HUES6 (cell line): ENCODE measurements around the gene RPL13.
"Not testable (repeated sequence)": the region's sequence is repeated elsewhere in the genome, so short reads cannot be mapped to it uniquely, and the experiment has no call there.

Source experiments
- H3K27ac ChIP-seq: 2 replicates; pipeline ENCODE4 v1.7.0; 2013; ENCODE audit warnings: low read depth, mild to moderate bottlenecking, low read length, inconsistent platforms
- H3K27me3 ChIP-seq: 2 replicates; pipeline ENCODE4 v1.6.1; 2013; ENCODE audit warnings: low read length; ENCODE audit not compliant: control insufficient read depth, insufficient read depth
- H3K36me3 ChIP-seq: 2 replicates; pipeline ENCODE4 v1.6.1; 2013; ENCODE audit warnings: low read length; ENCODE audit not compliant: control insufficient read depth, insufficient read depth
- H3K4me1 ChIP-seq: 2 replicates; pipeline ENCODE4 v1.6.1; 2013; ENCODE audit warnings: low read length; ENCODE audit not compliant: control insufficient read depth, insufficient read depth
- H3K4me3 ChIP-seq: 2 replicates; pipeline ENCODE4 v1.5.1; 2013; ENCODE audit warnings: low read depth, low read length
- H3K9ac ChIP-seq: one replicate; pipeline ENCODE4 v1.6.1; 2013; ENCODE audit warnings: mild to moderate bottlenecking, low read length
- H3K9me3 ChIP-seq: 2 replicates; pipeline ENCODE4 v1.6.1; 2013; ENCODE audit warnings: low read depth, low read length; ENCODE audit not compliant: control insufficient read depth, insufficient read depth

The RPL13 gene

GRCh38 chr16:89583197-89583894 lies 22.9 kb downstream of the RPL13 start:
- no peak overlapping the region for H3K4me3 ChIP-seq
- no peak overlapping the region for H3K27ac ChIP-seq
- H3K9ac ChIP-seq, result no peak overlapping the region

DNA sequence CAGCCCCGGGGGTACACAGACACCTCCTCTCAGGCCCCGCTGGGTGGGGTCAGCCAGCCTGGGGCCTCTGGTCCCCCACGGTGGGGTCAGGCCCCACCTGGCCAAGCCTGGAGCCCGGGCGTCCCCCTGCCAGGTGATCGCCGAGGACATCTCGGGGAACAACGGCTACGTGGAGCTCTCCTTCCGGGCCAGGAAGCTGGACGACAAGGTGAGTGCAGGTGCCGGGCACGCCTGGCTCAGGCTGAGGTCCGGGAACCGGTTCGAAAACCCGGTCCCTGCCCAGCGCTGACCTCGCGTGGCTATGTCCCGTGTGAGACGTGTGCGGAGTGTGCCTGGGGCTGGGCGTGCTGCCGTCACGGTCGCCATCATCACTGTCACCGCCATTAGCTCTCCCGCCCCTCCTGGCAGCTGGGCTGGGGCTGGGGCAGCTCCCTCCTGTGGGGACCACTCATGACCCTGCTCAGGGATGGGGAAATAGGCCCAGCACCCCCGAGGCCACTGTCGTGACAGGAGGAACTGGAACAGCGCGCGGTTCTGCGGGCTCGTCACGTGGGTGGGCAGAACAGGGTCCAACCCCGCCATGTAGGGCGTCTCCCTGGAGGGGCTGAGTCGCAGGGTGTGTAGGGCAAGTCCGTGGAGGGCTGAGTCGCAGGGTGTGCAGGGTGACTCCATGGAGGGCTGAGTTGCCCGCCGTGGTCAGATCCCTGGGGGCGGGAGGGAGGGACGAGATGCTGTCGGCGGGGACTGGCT lies 23.6 kb downstream of the RPL13 start:
- Histone ChIP-seq H3K4me3 (no peak overlapping the region), H3K36me3 (peaks cover 5% of the 10 kb centered on the region), H3K9me3 (no peaks in the 10 kb centered on the region), H3K27ac (no peak overlapping the region), H3K4me1 (no peaks in the 10 kb centered on the region), H3K9ac (no peak overlapping the region), H3K27me3 (no peaks in the 10 kb centered on the region; the same call in 1 of the 2 replicates)

More at GRCh38 chr16:89583197-89583894, 22.9 kb downstream of the RPL13 start:
- Histone ChIP-seq H3K4me1 (no peaks in the 10 kb centered on the region), H3K36me3 (peaks cover 5% of the 10 kb centered on the region), H3K9me3 (no peaks in the 10 kb centered on the region), H3K27me3 (no peaks in the 10 kb centered on the region; the same call in 1 of the 2 replicates)

DNA sequence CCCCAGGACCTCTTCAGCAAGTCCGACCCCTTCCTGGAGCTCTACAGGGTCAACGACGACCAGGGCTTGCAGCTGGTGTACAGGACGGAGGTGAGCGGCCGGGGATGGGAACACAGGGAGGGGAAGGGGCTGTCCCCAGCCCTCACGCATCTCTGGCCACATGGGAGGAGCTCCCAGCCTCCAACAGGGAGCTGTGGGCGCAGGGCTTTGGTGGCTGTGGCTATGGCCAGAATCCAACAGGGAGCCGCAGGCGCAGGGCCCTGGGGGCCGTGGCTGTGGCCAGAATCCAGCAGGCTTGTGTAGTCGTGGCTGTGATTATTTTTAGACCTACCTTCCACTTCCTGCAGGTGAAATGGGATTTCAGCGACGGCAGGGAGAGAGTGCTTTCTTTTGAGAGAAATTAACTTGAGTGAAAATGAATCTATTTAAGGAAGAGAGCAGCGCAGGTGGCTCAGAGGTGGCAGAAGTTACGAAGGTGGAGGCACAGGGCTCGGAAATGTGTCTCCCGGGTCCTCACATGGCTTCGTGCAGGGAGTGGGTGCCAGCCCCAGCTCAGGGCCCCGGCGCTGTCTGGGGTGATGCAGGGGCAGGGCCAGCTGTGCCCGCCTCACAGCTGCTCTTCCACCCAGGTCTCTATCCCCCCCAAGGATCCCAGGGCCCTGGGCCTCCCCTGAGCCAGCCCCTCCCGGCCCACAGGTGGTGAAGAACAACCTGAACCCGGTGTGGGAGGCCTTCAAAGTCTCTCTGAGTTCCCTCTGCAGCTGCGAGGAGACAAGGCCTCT lies 24.5 kb downstream of the RPL13 start:
- Histone ChIP-seq H3K4me3 (no peak overlapping the region), H3K27me3 (no peaks in the 10 kb centered on the region), H3K27ac (no peak overlapping the region), H3K9me3 (no peaks in the 10 kb centered on the region), H3K4me1 (no peaks in the 10 kb centered on the region), H3K36me3 (peaks cover 3% of the 10 kb centered on the region; the same call in 1 of the 2 replicates), H3K9ac (no peak overlapping the region)

- Histone ChIP-seq H3K27ac (no peak overlapping the region), H3K4me3 (no peak overlapping the region), H3K9ac (no peak overlapping the region), H3K27me3 (no peaks in the 10 kb centered on the region), H3K9me3 (no peaks in the 10 kb centered on the region), H3K4me1 (no peaks in the 10 kb centered on the region), H3K36me3 (peaks cover 3% of the 10 kb centered on the region; the same call in 1 of the 2 replicates)
Measured at GRCh38 chr16:89586218-89586617, 25.7 kb downstream of the RPL13 start.

DNA sequence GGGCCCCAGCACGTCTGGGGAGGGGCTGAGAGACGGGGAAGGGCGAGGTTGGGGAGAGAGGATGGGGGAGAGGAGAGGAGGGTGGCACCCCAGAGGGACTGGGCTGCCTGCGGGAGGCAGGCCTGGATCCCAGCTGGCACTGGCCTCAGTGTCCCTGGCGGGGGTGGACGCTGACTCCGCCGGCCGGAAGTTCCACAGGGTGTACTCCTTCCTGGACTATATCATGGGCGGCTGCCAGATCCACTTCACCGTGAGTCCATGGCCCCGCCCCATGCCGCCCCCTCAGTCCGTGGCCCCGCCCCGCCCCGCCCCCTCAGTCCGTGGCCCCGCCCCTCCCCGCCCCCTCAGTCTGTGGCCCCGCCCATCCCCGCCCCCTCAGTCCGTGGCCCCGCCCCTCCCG lies 26.4 kb downstream of the RPL13 start:
- no peak overlapping the region for H3K4me3 ChIP-seq
- H3K27ac ChIP-seq, result no peak overlapping the region
- no peaks in the 10 kb centered on the region for H3K4me1 ChIP-seq
- H3K9ac ChIP-seq, result no peak overlapping the region
- H3K9me3 ChIP-seq, result no peaks in the 10 kb centered on the region
- H3K36me3 ChIP-seq, result peaks cover 3% of the 10 kb centered on the region; the same call in 1 of the 2 replicates
- H3K27me3 ChIP-seq, result no peaks in the 10 kb centered on the region

GRCh38 chr16:89587676-89588075 lies 27.2 kb downstream of the RPL13 start:
- H3K27me3 ChIP-seq, H3K4me1 ChIP-seq, H3K4me3 ChIP-seq, H3K9ac ChIP-seq, H3K9me3 ChIP-seq, H3K36me3 ChIP-seq, H3K27ac ChIP-seq: not testable (repeated sequence)

- Histone ChIP-seq H3K9ac (no peak overlapping the region), H3K27ac (no peak overlapping the region), H3K9me3 (no peaks in the 10 kb centered on the region), H3K36me3 (peaks cover 3% of the 10 kb centered on the region; the same call in 1 of the 2 replicates), H3K4me3 (no peak overlapping the region), H3K27me3 (no peaks in the 10 kb centered on the region), H3K4me1 (no peaks in the 10 kb centered on the region)
Measured at GRCh38 chr16:89588413-89589109, 28.1 kb downstream of the RPL13 start.

GRCh38 chr16:89589241-89589926 lies 28.9 kb downstream of the RPL13 start:
- H3K27me3 ChIP-seq, result no peaks in the 10 kb centered on the region
- H3K4me1 ChIP-seq, result no peaks in the 10 kb centered on the region
- no peak overlapping the region for H3K4me3 ChIP-seq
- H3K36me3 ChIP-seq, result peaks cover 3% of the 10 kb centered on the region; the same call in 1 of the 2 replicates
- H3K9ac ChIP-seq, result no peak overlapping the region
- no peaks in the 10 kb centered on the region for H3K9me3 ChIP-seq
- H3K27ac ChIP-seq, result no peak overlapping the region

DNA sequence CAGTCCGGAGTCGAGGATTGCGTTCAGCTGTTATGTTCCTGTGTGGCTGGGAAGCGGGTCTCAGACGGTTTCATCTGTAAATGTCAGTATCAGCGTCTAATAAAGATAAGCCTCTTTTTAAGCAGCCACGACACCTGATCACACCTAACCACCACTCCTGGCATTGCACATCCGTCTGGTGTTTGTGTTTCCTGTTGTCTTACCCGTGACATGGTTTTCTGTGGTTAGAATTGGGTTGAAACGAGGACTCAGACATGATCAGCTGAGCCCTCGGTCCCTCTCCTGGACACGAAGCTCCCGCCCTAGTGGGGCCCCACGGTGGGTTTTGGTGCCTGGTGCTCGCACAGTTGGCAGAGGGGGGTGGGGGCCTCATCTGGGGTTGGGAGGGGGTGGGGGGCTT lies 33.4 kb downstream of the RPL13 start:
- no peak overlapping the region for H3K27ac ChIP-seq
- no peaks in the 10 kb centered on the region for H3K27me3 ChIP-seq

More for the DNA sequence above, 33.4 kb downstream of the RPL13 start:
- Histone ChIP-seq H3K36me3 (peaks cover 8% of the 10 kb centered on the region; the same call in 1 of the 2 replicates), H3K4me3 (no peak overlapping the region), H3K9ac (no peak overlapping the region), H3K9me3 (no peaks in the 10 kb centered on the region), H3K4me1 (no peaks in the 10 kb centered on the region)
